COR-L47 (cell line): ENCODE results near the gene MRGPRD.
"Not testable (repeated sequence)": the region's sequence is repeated elsewhere in the genome, so short reads cannot be mapped to it uniquely, and the experiment has no call there.

ENCODE experiments used
- DNase-seq: peaks from one replicate; lab custom pipeline; 2025; lab: John Stamatoyannopoulos, UW

Gene MRGPRD

GRCh38 chr11:69005631-69006368, 25.0 kb upstream of the MRGPRD start:
- DNase-seq, result no peak

DNA sequence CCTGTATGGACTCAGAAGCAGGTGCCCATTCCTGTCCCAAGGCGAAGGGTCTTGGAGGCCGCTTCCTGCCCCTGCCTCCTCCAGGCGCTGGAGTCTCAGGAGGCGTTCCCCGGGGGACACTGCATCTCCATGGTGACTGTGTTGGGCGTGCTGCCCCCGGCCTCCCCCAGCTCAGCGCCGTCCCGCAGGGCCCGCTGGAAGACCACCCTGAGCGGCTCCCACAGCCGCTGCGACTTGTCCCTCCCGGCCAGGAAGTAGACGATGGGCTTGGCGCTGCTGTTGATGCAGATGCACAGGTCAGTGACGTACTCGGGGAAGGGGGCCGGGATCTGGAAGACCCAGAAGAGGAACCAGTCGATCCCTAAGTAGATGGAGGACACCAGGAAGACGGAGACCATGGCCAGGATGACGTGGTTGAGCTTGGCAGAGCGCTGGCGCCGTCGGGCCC, 24.4 kb upstream of the MRGPRD start:
- DNase-seq, result no peak

DNA sequence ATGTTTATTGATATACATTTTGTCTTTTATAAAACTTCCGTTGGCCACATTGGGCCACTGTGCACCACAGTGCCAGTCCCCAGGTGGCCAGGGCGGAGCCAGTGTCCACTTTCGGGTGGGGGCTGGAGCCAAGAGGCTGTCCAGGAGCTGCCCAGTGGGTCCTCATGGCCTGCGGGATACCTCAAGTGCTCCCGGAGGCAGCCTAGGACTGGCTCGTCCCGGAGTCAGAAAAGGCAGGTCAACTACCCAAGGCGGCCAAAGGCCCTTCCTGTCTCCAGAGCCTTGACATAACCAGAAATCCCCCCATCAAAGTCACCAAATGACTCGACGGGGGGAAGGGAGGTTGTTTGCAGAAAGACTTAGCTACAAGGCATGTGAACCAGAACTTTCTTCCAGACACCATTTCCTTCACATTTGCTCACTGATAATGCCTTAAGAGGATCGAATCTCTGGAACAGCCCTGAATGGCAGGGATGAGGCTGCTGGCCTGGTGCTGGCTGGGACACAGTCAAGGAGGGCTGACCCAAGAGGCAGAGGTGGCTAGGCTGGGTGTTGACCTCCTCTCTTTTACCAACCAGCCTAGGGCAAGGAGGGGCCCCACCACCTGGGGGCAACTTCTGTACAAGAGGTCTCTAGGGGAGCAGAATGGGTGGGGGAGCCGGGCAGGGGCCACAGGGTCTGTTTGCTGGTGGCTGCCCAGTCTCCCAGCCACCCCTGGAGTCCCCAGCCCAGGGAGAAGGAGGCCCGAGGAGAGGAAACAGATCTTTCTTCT, 23.8 kb upstream of the MRGPRD start:
- DNase-seq, result no peak

GRCh38 chr11:69003866-69004367, 23.1 kb upstream of the MRGPRD start:
- DNase-seq, result no peak

DNA sequence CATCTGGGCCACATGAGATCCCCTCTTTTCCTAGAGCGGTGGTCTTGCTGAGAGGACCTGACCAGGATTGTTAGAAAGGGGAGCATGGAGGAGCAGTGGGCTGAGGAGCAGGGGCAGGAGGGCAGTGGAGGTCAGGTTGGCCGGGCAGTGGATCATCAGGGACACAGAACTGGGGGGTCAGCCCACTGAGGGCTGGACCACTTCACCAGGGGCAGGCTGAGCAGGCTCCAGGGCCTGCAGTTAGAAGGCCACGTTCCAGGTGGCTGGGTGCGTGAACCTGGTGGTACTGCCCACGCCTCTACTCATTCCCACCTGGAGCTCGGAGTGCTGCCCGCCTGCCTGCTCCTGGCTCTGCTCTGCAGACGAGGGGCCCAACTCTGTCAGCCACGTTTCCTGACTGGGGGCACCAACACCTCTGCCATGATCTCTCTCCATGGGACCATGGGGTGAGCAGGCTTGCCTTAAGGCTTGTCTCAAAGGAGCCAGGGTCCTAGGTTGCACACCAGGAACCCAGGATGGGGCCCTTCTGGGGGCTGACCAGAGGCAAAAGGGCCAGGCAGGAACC, 22.6 kb upstream of the MRGPRD start:
- DNase-seq, result no peak

GRCh38 chr11:69002570-69003231, 21.9 kb upstream of the MRGPRD start:
- no peak for DNase-seq

DNA sequence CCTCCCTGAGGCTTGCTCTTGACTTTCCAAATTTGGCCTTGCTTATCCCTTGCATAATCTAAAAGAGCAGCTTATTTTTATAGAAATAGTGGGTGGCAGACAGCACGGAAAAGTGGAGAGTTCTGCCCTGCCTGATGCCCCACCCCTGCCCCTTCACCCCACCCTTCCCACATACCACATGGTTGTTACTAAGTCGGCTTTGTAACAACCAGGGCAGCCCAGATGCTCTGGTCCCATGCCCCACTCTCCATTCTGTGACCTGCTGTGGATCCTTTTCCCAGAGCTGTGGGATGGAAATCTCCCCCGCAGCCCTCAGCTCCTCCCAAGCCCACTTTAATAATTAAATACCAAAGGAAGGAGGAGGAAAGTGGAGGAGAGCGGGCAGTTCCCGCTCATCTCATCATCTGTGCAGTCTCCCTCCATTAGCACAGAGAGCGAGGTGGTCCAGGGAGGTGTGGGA, 21.4 kb upstream of the MRGPRD start:
- no peak for DNase-seq

DNA sequence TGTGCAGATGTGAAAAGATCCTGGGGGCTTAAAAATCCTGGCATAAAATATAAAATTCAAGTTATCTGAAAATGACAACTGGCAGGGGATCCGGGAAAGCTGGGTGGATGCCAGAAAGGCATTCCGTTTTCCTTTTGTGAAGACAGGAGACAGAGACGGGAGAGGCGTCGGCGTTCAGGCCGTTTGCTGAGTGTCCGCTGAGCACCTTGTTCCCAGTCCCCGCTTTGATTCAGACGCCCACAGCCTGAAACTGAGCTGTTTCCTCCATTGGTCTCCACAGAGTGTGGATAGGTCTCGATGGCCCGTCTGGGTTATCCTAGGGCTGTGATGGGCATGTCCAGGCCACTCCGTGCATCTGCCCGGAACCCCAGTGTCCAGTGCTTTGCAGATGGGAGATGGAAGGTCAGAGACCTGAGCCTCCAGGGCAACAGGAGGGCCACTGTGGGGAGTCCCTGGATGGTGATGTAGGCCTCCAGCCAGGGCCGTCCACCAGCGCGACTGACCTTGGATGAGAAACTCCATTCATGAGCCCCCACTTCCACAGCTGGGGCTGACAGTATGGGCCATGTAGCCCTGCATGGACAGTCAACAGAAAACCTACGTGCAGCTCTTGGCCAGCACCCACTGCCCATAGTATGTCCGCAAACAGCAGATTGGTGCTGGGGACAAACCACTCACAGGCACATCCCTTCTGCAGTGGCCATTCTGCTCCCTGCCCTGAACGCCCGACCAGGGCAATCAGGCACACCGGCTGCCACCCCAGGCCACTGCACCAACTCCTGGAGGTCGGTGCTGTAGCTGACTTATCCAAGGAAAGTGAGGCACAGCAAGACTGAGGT, 20.7 kb upstream of the MRGPRD start:
- DNase-seq, result no peak

- no peak for DNase-seq
Observed at GRCh38 chr11:69000831-69001242, 20.1 kb upstream of the MRGPRD start.

GRCh38 chr11:69000391-69000790, 19.6 kb upstream of the MRGPRD start:
- no peak for DNase-seq

GRCh38 chr11:68999748-69000355, 19.1 kb upstream of the MRGPRD start:
- not testable (repeated sequence) for DNase-seq

DNA sequence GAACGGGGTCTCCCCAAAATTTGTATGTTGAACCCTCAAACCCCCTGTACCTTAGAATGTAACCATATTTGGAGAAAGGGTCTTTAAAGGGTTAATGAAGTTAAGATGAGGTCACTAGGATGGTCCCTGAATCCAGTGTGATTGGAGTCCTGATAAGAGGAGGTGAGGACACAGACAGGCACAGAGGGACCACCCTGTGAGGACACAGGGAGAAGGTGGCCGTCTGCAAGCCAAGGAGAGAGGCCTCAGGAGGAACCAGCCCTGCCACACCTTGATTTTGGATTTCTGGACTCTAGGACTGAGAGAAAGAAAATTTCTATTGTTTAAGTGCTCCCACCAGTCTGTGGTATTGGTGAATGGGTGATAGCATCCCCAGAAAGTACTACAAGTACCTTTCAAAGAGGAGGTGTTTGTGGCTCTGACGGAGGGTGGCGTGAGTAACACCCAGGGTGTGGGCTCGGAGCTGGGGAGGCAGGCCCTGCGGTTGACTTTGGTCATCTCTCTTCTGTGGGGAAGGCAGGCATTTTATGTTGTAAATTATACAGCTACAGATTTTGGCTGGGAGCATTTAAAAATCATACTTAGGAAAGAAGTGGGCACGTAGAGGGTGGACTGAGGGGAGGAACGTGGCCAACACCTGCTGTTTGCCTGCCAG, 18.4 kb upstream of the MRGPRD start:
- no peak for DNase-seq

DNA sequence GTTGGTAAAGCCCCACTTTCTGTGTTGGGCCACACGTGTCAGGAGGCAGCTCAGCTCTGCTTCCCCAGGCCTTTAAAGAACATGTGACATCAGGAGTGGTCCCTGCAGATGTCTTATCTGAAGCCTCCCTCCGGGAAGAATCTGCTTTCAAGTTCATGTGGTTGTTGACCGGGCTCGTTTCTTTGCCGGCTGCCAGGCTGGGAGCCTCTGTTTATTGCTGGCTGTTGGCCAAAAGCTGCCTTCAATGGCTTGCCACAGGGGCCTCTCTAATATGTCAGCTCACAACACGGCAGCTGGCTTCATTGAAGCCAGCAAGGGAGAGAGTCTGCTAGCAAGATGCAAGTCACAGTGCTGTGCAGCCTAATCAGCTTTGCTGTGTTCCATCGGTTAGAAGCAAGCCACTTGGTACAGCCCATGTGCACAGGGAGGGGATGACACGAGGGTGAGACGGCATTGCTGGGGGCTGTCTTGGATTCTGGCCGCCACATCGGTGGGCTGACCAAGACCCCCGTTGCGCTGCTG, 17.7 kb upstream of the MRGPRD start:
- peak; percentile 84 for DNase-seq

DNA sequence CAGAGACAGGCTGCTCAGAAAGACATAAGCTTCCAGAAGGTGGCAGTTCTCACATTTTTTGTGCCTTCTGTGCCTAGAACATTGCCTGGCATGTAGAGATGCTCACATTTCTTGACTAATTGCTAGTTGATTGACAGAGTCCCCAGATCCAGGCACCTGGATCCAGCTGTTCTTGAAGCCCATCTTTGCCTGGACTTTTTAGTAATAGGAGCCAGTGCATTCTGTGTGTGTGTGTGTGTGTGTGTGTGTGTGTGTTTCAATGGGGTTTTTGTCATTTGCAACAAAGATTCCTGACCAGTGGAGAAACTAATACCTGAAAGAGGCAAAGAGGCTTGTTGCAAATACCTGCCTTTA, 17.2 kb upstream of the MRGPRD start:
- no peak for DNase-seq

DNA sequence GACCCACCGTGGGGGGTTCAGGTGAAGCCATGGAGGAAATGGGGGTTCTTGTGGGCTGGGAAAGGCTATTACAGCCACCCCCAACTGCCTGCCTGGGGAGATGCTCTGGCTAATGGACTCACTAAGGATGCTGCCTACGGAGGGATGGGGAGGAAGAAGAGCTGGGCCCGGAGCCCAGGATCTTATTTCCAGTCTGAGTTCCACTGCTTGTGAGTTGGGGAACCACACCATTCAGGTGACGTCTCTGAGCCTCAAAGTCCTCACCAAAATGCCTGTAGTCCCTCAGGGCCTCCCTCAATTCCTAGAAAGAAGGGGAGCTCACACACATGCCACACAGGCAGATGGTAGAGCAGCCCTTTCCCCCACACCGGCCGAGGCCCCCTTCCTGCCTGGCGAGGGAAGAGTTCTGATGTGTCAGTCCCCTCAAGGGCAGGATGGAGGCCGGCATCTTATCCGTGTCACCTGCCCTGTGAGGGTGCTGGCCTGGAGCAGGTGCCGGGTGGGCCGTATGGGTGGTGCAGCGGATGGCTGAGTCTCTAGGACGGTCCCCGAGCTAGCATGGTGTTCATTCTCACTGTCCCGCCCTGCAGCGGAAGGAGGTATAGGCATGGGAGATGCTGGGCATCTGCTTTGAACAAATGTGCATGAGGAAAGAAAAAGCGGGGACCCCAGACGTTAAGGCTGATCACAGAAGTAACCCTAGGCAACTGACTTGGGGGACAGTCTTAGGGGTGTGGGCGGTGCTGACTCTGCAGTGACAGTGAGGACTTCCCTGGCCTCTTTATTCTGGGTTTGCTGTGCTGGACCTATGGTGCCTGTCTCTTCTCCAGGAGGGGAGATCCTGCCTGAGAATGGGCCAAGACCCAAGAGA, 16.6 kb upstream of the MRGPRD start:
- no peak for DNase-seq

DNA sequence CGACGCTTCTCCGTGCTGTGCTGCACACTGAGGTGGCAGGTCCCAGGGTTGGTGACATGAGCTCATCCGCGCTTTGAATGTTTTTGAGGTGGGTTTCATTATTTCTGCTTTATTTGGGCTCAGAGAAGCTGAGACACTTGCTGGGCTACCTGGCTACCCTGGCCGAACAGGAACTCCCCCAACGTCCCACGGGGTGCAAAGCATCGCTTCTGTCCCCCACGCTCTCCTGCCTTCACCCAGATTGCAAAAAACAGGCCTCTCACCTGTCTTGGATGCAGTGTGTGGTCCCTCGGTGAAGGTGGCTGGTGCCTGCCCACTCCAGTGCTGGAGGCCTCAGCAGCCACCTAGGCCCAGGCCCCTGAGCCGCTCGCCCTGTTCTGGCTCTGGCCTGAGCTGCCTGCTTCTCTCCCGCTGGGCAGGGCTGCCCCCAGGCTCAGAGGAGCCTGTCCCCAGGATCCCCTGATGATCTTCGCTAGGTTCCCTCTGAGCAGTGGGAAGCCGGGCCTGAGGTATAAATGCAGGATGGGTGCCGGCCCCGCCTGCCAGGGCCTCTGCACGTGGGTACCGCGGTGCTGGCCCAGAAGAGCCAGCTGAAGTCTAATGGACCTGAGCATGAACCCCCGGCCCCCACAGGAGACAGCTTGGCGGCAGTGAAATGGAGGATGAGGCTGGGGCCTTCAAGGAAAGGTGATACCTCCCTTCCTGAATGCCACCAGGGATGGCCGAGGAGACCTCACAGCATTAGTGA, 15.8 kb upstream of the MRGPRD start:
- DNase-seq, result no peak

DNA sequence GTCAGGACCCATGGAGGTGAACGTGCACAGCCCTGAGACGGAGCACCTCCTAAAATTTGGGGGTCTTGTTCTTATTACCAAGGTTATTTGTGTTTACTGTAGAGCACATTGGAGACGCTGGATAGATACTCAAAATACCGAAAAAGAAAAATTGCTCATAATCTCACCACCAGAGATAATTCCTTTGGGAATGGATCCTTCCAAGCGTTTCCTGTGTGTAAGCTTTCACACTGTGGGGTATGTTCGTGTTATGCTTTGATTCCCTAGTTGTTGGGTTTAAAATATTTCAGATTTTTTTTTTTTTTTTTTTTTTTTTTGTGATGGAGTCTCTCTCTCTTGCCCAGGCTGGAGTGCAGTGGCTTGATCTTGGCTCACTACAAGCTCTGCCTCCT, 14.1 kb upstream of the MRGPRD start:
- DNase-seq, result no peak

DNA sequence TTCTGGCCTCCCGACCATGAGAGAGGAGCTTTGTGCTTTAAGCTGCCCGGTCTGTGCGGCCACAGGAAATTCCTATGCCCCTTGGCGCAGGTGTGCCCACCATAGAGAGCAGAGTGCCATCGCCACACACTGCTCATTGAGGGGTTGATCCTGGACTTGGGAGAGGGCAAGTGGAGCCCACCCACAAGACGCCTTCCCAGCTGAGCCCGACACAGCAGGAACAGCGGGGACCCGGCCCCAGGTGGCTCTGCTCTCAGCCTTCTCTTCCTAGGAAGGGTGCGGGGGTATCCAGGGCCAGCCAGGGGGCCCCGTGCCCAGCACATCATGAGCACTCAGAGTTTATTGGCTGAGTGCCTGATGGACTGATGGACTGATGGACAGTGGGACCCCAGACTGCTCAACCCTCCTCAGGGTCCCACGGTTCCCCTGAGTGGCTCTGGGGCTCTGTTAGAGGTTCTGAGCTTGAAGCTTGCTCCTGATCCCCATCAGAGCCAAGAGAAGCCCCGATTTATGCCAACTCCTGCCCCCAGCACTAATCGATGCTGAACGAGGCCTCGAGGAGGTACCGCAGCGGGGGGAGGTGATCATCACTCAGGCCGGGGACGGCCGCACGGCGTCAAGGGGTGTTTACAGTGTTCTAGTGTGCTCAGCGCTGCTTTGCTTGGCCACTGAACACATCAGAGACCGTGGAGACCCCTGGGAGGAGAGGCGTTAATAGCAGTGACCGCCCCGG, 13.5 kb upstream of the MRGPRD start:
- DNase-seq, result no peak
